RWPE2 (cell line): ENCODE results near the gene TASOR.

Experiments
- ATAC-seq: fragments of 200-7000 bp; cut with Tn5 transposase; 3 replicates; pipeline ENCODE4 v1.9.1; 2021; ENCODE audit warnings: low read depth
- DNase-seq: peaks from one replicate; pipeline ENCODE4 v3.0.0-alpha.2; 2020; ENCODE audit warnings: low spot score
- H3K27ac ChIP-seq: fragments of 450-650 bp; 2 replicates; pipeline ENCODE4 v1.5.1; 2017; ENCODE audit warnings: mild to moderate bottlenecking; ENCODE audit not compliant: poor library complexity, severe bottlenecking
- H3K27me3 ChIP-seq: fragments of 250-450 bp; sonication (Bioruptor Pico); 2 replicates; pipeline ENCODE4 v1.5.1; 2021; ENCODE audit warnings: mild to moderate bottlenecking, moderate library complexity; ENCODE audit not compliant: insufficient read depth, poor library complexity, severe bottlenecking
- H3K36me3 ChIP-seq: fragments of 250-450 bp; sonication (Bioruptor Pico); 2 replicates; pipeline ENCODE4 v1.5.1; 2020; ENCODE audit warnings: low read depth, mild to moderate bottlenecking, moderate library complexity
- H3K4me1 ChIP-seq: fragments of 250-450 bp; sonication (Bioruptor Pico); 2 replicates; pipeline ENCODE4 v1.5.1; 2021; ENCODE audit warnings: mild to moderate bottlenecking, moderate library complexity; ENCODE audit not compliant: insufficient read depth, poor library complexity, severe bottlenecking
- H3K4me3 ChIP-seq: fragments of 250-450 bp; sonication (Bioruptor Pico); 2 replicates; pipeline ENCODE4 v1.5.1; 2021; ENCODE audit warnings: mild to moderate bottlenecking, moderate library complexity; ENCODE audit not compliant: severe bottlenecking
- H3K9me3 ChIP-seq: fragments of 250-450 bp; sonication (Bioruptor Pico); 2 replicates; pipeline ENCODE4 v1.5.1; 2021; ENCODE audit warnings: mild to moderate bottlenecking, moderate library complexity; ENCODE audit not compliant: severe bottlenecking
- TF ChIP-seq, protein P1 (sequence below): fragments of 450-650 bp; IDR thresholded peaks from one replicate; pipeline ENCODE4 v1.5.1; 2017; ENCODE audit warnings: mild to moderate bottlenecking, moderate library complexity; ENCODE audit not compliant: poor library complexity, severe bottlenecking

The TASOR gene

DNA sequence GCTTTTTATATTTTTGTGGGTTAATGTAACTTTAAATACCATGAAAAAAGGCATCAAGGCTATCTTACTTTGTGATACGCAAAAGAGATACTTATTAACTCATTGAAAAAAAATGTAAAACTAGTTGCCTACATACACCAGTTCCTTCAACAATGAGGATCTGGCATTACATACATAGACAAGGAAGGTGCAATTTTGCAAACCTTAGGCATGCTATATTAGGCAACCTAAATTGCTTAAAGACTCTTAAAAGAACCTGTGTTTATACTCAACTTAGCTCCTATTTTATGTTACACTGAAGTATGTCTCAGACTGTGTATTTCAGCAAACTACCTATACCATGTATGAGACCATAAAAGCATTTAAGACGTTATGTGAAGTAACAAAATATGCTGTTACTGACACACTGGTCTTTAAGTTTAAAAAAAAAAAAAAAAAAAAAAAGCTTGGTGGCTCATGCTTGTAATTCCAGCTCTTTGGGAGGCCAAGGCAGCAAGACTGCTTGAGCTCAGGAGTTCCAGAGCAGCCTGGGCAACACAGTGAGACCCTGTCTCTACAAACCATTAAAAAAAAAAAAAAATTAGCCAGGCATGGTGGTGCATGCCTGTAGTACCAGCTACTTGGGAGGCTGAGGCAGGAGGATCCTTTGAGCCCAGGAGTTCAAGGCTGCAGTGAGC is 9.1 kb downstream of the TASOR start:
- ATAC-seq, result no peak
- H3K4me3 ChIP-seq, result no peak overlapping the region
- no peak overlapping the region for H3K27ac ChIP-seq
- DNase-seq, result no peak
- H3K27me3 ChIP-seq, result no peaks in the 10 kb centered on the region
- H3K36me3 ChIP-seq, result peaks cover 48% of the 10 kb centered on the region
- no peaks in the 10 kb centered on the region for H3K9me3 ChIP-seq
- TF ChIP-seq, protein P1, sequence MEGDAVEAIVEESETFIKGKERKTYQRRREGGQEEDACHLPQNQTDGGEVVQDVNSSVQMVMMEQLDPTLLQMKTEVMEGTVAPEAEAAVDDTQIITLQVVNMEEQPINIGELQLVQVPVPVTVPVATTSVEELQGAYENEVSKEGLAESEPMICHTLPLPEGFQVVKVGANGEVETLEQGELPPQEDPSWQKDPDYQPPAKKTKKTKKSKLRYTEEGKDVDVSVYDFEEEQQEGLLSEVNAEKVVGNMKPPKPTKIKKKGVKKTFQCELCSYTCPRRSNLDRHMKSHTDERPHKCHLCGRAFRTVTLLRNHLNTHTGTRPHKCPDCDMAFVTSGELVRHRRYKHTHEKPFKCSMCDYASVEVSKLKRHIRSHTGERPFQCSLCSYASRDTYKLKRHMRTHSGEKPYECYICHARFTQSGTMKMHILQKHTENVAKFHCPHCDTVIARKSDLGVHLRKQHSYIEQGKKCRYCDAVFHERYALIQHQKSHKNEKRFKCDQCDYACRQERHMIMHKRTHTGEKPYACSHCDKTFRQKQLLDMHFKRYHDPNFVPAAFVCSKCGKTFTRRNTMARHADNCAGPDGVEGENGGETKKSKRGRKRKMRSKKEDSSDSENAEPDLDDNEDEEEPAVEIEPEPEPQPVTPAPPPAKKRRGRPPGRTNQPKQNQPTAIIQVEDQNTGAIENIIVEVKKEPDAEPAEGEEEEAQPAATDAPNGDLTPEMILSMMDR, result no peak
- H3K4me1 ChIP-seq, result no peaks in the 10 kb centered on the region

DNA sequence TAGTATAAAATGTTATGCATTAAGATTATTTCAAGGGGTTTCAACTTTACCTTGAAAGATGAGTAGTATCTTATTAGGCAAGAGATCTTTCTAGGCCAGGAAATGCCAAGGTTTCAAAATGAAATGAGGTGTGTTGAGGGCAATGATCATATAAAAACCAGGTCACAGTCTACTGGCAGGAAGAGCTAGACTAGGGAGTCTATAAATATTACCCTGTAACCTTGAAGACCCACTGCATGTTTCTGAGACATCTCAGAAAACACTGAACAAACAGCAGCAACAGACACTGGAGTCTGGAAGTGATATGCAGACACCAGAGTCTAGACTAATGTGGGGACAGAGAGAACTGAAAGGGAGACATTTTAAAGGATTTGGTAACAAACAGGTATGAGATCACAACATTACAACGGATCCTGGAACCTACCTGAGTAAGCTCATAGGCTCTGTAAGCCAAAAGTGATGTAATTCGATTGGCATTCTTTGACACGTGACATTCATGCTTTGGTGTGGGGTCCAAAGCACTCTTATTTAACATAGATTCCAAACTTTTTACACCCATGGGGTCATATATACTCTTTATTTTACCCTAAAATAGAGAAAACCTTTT is 15.0 kb downstream of the TASOR start:
- TF ChIP-seq, protein P1, result no peak
- H3K36me3 ChIP-seq, result peaks cover 99% of the 10 kb centered on the region
- ATAC-seq (peak; percentile 67), DNase-seq (no peak)
- H3K27me3 ChIP-seq, result no peaks in the 10 kb centered on the region
- peak overlapping the region; percentile 35 for H3K27ac ChIP-seq
- H3K9me3 ChIP-seq, result no peaks in the 10 kb centered on the region
- H3K4me3 ChIP-seq, result no peak overlapping the region
- H3K4me1 ChIP-seq, result peaks cover 6% of the 10 kb centered on the region

DNA sequence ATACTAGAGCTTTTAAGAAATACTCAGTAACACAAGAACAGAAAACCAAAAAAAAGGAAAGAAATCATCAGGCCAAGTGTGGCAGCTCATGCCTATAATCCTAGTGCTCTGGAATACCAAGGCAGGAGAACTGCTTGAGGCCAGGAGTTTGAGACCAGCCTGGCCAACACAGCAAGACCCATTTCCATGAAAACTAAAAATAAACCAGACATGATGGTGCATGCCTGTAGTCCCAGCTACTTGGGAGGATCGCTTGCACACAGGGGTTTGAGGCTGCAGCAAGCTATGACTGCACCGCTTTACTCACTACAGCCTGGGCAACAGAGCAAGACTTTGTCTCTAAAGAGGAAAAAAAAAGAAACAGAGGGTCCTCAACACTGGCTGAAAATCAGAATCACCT is 18.2 kb downstream of the TASOR start:
- TF ChIP-seq, protein P1, result no peak
- H3K36me3 ChIP-seq, result peaks cover 100% of the 10 kb centered on the region
- DNase-seq (no peak), ATAC-seq (no peak)
- no peaks in the 10 kb centered on the region for H3K9me3 ChIP-seq
- no peaks in the 10 kb centered on the region for H3K27me3 ChIP-seq
- H3K4me1 ChIP-seq, result peaks cover 6% of the 10 kb centered on the region
- H3K4me3 ChIP-seq, result no peak overlapping the region
- no peak overlapping the region for H3K27ac ChIP-seq

DNA sequence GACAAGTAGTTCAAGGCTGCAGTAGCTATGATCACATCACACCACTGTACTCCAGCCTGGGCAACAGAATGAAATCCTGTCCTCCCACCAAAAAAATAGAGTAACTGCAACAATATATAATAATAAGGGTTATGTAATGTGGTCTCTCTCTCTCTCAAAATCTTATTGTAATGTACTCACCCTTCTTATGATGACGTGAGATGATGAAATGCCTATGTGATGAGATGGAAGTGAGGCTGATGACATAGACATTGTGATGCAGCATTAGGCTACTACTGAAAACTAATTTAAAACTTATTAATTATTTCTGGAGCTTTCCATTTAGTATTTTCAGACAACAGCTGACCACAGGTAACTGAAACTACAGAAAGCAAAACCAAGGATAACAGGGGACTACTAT is 27.4 kb downstream of the TASOR start:
- no peak for DNase-seq
- Histone ChIP-seq H3K27me3 (no peaks in the 10 kb centered on the region), H3K27ac (no peak overlapping the region), H3K4me1 (no peaks in the 10 kb centered on the region), H3K36me3 (peaks cover 84% of the 10 kb centered on the region), H3K4me3 (no peak overlapping the region), H3K9me3 (no peaks in the 10 kb centered on the region)
- TF ChIP-seq, protein P1, result no peak
- ATAC-seq, result no peak

DNA sequence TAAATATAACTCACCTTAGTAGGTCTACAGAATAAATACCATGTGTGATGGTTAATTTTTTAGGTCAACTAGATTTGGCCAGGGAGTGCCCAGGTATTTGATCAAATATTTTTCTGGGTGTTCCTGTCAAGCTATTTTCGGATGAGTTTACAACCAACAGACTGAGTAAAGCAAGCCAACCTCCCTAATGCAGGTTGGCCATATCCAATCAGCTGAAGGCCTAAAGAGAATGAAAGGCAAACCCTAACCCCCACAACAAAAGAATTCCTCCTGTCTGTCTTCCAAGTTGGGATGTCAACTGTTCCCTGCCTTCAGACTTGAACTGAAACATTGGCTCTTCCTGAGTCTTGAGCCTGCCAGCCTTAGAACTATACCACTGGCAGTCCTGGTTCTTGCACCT is 28.6 kb downstream of the TASOR start:
- H3K4me1 ChIP-seq, result no peaks in the 10 kb centered on the region
- no peak overlapping the region for H3K27ac ChIP-seq
- no peak for ATAC-seq
- peaks cover 83% of the 10 kb centered on the region for H3K36me3 ChIP-seq
- no peak overlapping the region for H3K4me3 ChIP-seq
- DNase-seq, result no peak
- no peaks in the 10 kb centered on the region for H3K9me3 ChIP-seq
- TF ChIP-seq, protein P1, result no peak
- H3K27me3 ChIP-seq, result no peaks in the 10 kb centered on the region
